NCI-H2196 (cell line): Measurements from ENCODE around the gene ADAM29.
"Not testable (repeated sequence)": the region's sequence is repeated elsewhere in the genome, so short reads cannot be mapped to it uniquely, and the experiment has no call there.

Experiments
- DNase-seq: peaks from one replicate; lab custom pipeline; 2025; ENCODE audit not compliant: unreplicated experiment; lab: John Stamatoyannopoulos, UW

ADAM29 gene

GRCh38 chr4:174946246-174946645, 28.1 kb downstream of the ADAM29 start:
- DNase-seq: no peak

GRCh38 chr4:174948826-174949225, 30.7 kb downstream of the ADAM29 start:
- no peak for DNase-seq

GRCh38 chr4:174972911-174973310, 54.8 kb downstream of the ADAM29 start:
- no peak for DNase-seq

GRCh38 chr4:174973336-174973735, 55.2 kb downstream of the ADAM29 start:
- no peak for DNase-seq

- no peak for DNase-seq
These were observed 65.1 kb downstream of the ADAM29 start for GRCh38 chr4:174983128-174983750.

GRCh38 chr4:174983870-174984269, 65.7 kb downstream of the ADAM29 start:
- not testable (repeated sequence) for DNase-seq

- no peak for DNase-seq
These were observed 71.6 kb downstream of the ADAM29 start for GRCh38 chr4:174989791-174990190.

GRCh38 chr4:174993916-174994315, 75.8 kb downstream of the ADAM29 start:
- DNase-seq: no peak

- no peak for DNase-seq
These were observed 77.9 kb downstream of the ADAM29 start for GRCh38 chr4:174996079-174996478.

GRCh38 chr4:174999407-174999806, 81.2 kb downstream of the ADAM29 start:
- DNase-seq: no peak

GRCh38 chr4:175017751-175018150, 99.6 kb downstream of the ADAM29 start:
- DNase-seq: no peak

GRCh38 chr4:175019447-175019846, 101.3 kb downstream of the ADAM29 start:
- not testable (repeated sequence) for DNase-seq
